Spleen (tissue), 11 donors: ENCODE results near the gene DRD4. TPM values are rescaled to one million over a fixed set of nuclear protein-coding genes. Genes with fewer than 3 reads are reported as not detected.

Experiments used
- DNase-seq: peaks from one replicate; pipeline ENCODE4 v3.0.0-alpha.2; 2020
- H3K27ac ChIP-seq, 8 donors: fragments of 200-600 bp; sonication (generic) in 7 of 8; 1 replicate in 4 of 8; 2 replicates in 4 of 8; pipeline versions ENCODE4 v1.5.0 to v1.8.0; 2016 to 2021; ENCODE audit warnings: inconsistent platforms in 4 of 8, mild to moderate bottlenecking in 4 of 8, moderate library complexity in 1 of 8
- H3K27me3 ChIP-seq, 7 donors: fragments of 200-600 bp; sonication (generic) in 6 of 7; replicated peaks in 1 of 7; 1 replicate in 4 of 7; 2 replicates in 3 of 7; pipeline versions ENCODE4 v1.5.0 to v1.8.0; 2016 to 2021; ENCODE audit warnings: inconsistent platforms in 3 of 7, mild to moderate bottlenecking in 1 of 7
- H3K36me3 ChIP-seq, 6 donors: fragments of 200-600 bp; sonication (generic) in 5 of 6; 1 replicate in 4 of 6; 2 replicates in 2 of 6; pipeline versions ENCODE4 v1.5.0 to v1.8.0; 2016 to 2021; ENCODE audit warnings: inconsistent platforms in 2 of 6
- H3K4me1 ChIP-seq, 6 donors: fragments of 200-600 bp; sonication (generic) in 5 of 6; 1 replicate in 3 of 6; 2 replicates in 3 of 6; pipeline versions ENCODE4 v1.5.0 to v1.8.0; 2016 to 2021; ENCODE audit warnings: inconsistent platforms in 3 of 6
- H3K4me3 ChIP-seq, 8 donors: fragments of 200-600 bp; sonication (generic) in 7 of 8; 1 replicate in 4 of 8; 2 replicates in 4 of 8; pipeline versions ENCODE4 v1.5.0 to v1.8.0; 2016 to 2021; ENCODE audit warnings: inconsistent platforms in 4 of 8, mild to moderate bottlenecking in 4 of 8, moderate library complexity in 2 of 8
- H3K9me3 ChIP-seq, 8 donors: fragments of 200-600 bp; sonication (generic) in 7 of 8; 1 replicate in 4 of 8; 2 replicates in 4 of 8; pipeline versions ENCODE4 v1.5.0 to v1.8.0; 2016 to 2021; ENCODE audit warnings: inconsistent platforms in 4 of 8
- CTCF ChIP-seq, 11 experiments: fragments of 200-600 bp in 7 of 11; fragments of 450-650 bp in 4 of 11; sonication (generic) in 4 of 11; IDR thresholded peaks in 8 of 11; conservative IDR thresholded peaks in 3 of 11; 1 replicate in 7 of 11; 2 replicates in 4 of 11; pipeline versions ENCODE4 v1.4.0 to v1.8.0; 2016 to 2021; ENCODE audit warnings: antibody characterized with exemption in 11 of 11, inconsistent platforms in 4 of 11, mild to moderate bottlenecking in 1 of 11
- POLR2A ChIP-seq, 3 donors: fragments of 450-650 bp; IDR thresholded peaks; one replicate each; pipeline ENCODE4 v1.5.1; 2017; ENCODE audit warnings: antibody characterized with exemption in 3 of 3, mild to moderate bottlenecking in 1 of 3
- POLR2AphosphoS5 ChIP-seq, 3 donors: sonication (generic); formaldehyde crosslinking; IDR thresholded peaks; one replicate each; pipeline ENCODE4 v1.5.1; 2017; ENCODE audit warnings: antibody characterized with exemption in 3 of 3
- WGBS, 5 donors: extraction: QIAGEN DNeasy Blood & Tissue Kit in 3 of 5; methylation state at CpG; one replicate each; pipeline versions ENCODE4 v1.1.5 to v1.1.7; 2013 to 2018; 5-methylcytosine and 5-hydroxymethylcytosine counted together
- intact Hi-C: fragments of 100-400 bp; cut with DNase I; formaldehyde crosslinking; loops from one replicate; pipeline ENCODE4 v1.15.0; 2023; ENCODE audit warnings: low total_unique reads
- polyA plus RNA-seq, 3 donors: library from polyadenylated mRNA; stranded (reverse); fragments of 200-250 nt; gene quantifications; one replicate each; pipeline ENCODE4 v1.2.1, GENCODE V29; 2013
- total RNA-seq, 7 donors: library from RNA; depleted of rRNA in 3 of 7; stranded (reverse); fragments of >200 nt in 3 of 7; fragmentation: NEBNext Ultra II Directional in 4 of 7; extraction: Animal tissue kit (Norgen Biotek cat#: 25700) in 4 of 7; gene quantifications; one replicate each; pipeline versions ENCODE4 v1.1.0 to v1.2.1, GENCODE V29; 2016 to 2021
- donor health status: healthy with polysubstance abuse.
- donor health status: DM: no; HTN: no; CAD: no; lungs with moderate emphysema.
- donor health status: DM: no; HTN: no; CAD: no.
- donor health status: Bipolar disorder and iron deficiency.
- donor health status: healthy.
- donor health status: DM: no; HTN: no; CAD: no.
- donor health status: DM: yes; HTN: yes; CAD: no.

DRD4 gene
- total and polyA plus RNA-seq, 10 donors, result 0.12 to 0.86 (median 0.44) TPM; not detected in 3

- 86 to 93% (median 90%) methylated on average over 27 to 33 of the region's 33 CpGs for WGBS, 5 donors
- TF ChIP-seq CTCF (IDR thresholded peaks at IDR 0.05 in 8 of 11, conservative IDR thresholded peaks at IDR 0.05 in 3 of 11) (no peak), POLR2A (IDR thresholded peaks at IDR 0.05) (no peak), POLR2AphosphoS5 (IDR thresholded peaks at IDR 0.05) (no peak)
- Histone ChIP-seq H3K36me3 (peaks cover 0 to 21% (median 0%) of the 10 kb centered on the region in 6 donors), H3K4me1 (peaks cover 0 to 50% (median 21%) of the 10 kb centered on the region in 6 donors), H3K4me3 (no peak within 1 kb of the TSS), H3K27ac (no peak within 1 kb of the TSS), H3K9me3 (no peaks in the 10 kb centered on the region), H3K27me3 (peaks cover 0 to 47% (median 23%) of the 10 kb centered on the region in 7 donors)
- DNase-seq, result peak; percentile 67
- intact Hi-C loops, result no loop called here
These were observed 12.1 kb upstream of the DRD4 start, which contains the start of gene CDHR5 for GRCh38 chr11:624705-625635. TSS of gene CDHR5 (minus strand) at chr11:624955. CDS start at chr11:624902, 53 bp downstream.

GRCh38 chr11:625636-626268, 11.3 kb upstream of the DRD4 start:
- no peaks in the 10 kb centered on the region for H3K9me3 ChIP-seq
- peaks cover 0 to 42% (median 21%) of the 10 kb centered on the region in 6 donors for H3K4me1 ChIP-seq
- intact Hi-C loops, result no loop called here
- no peak overlapping the region for H3K27ac ChIP-seq
- WGBS, 5 donors, result 77 to 86% (median 78%) methylated on average over 16 to 22 of the region's 22 CpGs
- H3K36me3 ChIP-seq, result peaks cover 0 to 21% (median 0%) of the 10 kb centered on the region in 6 donors
- no peak overlapping the region for H3K4me3 ChIP-seq
- TF ChIP-seq CTCF (IDR thresholded peaks at IDR 0.05 in 8 of 11, conservative IDR thresholded peaks at IDR 0.05 in 3 of 11) (no peak), POLR2A (IDR thresholded peaks at IDR 0.05) (no peak), POLR2AphosphoS5 (IDR thresholded peaks at IDR 0.05) (peak in 1 of 3 donors; percentile 26)
- peak; percentile 65 for DNase-seq
- H3K27me3 ChIP-seq, result peaks cover 0 to 47% (median 23%) of the 10 kb centered on the region in 7 donors

GRCh38 chr11:626475-627307, 10.4 kb upstream of the DRD4 start, which contains the start of gene SCT:
TSS of gene SCT (minus strand) at chr11:627181. CDS start at chr11:627143, 38 bp downstream.
- 6 to 18% (median 15%) methylated on average over 19 to 72 of the region's 72 CpGs for WGBS, 5 donors
- Histone ChIP-seq H3K4me1 (peaks cover 0 to 34% (median 21%) of the 10 kb centered on the region in 6 donors), H3K36me3 (peaks cover 0 to 19% (median 0%) of the 10 kb centered on the region in 6 donors), H3K27me3 (peaks cover 0 to 47% (median 23%) of the 10 kb centered on the region in 7 donors), H3K9me3 (no peaks in the 10 kb centered on the region), H3K4me3 (peak within 1 kb of the TSS in 3 of 8 donors; percentile 1 to 34 (median 13)), H3K27ac (no peak within 1 kb of the TSS)
- intact Hi-C loops, result no loop called here
- TF ChIP-seq POLR2AphosphoS5 (IDR thresholded peaks at IDR 0.05), result peak in 1 of 3 donors; percentile 37
- TF ChIP-seq POLR2A (IDR thresholded peaks at IDR 0.05), result no peak
- TF ChIP-seq CTCF (IDR thresholded peaks at IDR 0.05 in 8 of 11, conservative IDR thresholded peaks at IDR 0.05 in 3 of 11), result no peak
- peak; percentile 67 for DNase-seq
